Activated CD8-positive, alpha-beta memory T cell treated with anti-CD3 and anti-CD28 coated beads, Interleukin-2, amount 50 U/mL, for 24 hours (primary cell): ENCODE data around the gene TRA2A.

Experiments used
- DNase-seq: peaks from one replicate; pipeline ENCODE4 v3.0.0-alpha.2; 2020; ENCODE audit errors: extremely low read depth

TRA2A gene

DNA sequence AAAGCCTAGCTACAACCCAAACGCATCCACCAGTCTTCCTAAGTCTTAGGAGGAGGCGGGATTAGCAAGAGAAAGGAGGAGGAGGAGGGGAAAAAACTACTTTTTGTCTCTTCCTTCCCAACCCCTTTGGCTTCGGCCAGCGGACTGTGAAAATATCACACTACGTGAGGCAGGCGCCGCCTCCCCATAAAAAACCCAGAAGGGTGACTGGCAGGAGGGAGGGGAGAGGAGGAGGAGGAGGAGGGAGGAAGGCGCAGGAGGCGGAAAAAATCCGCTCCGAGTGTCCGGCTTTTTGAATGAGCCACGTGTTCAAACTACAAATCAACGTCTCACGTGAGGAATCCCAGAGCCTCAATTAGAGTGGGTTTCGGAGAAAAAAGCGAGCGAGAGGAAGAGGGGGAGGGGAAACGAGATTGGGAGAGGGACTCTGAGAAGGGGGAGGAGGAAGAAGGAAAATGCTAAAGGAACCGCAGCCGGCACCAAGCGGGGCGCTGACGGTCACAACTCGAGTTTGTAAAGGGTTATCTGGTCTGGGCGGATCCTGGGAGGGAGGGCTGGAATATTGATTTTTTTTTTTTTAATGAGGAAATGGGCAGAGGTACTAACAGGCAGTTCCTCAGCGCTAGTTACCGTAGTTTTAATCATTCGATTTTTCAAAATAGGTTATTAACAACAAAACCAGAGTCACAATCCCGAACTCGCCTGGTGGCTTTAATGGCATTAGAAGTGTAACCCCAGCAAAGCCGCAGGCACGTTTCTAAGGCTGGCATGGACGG is 61.3 kb downstream of the TRA2A start, which contains the start of gene IGF2BP3:
IGF2BP3 (minus strand) TSS at position 162 of the 776 bp plus-strand sequence. CDS start 381 bp downstream, outside the sequence.
- no peak for DNase-seq

DNA sequence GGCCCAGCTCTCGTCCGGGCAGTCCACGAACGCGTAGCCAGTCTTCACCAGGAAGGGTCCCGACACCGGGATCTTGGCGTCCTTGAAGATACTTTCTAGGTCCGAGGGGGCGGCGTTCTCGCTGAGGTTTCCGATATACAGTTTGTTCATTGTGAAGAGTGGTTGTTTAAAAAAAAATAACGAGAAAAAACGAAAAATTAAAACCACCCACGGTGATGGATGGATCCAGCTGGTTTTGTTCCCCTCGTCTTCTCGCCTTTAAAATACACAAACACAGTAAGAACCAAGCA is 61.9 kb downstream of the TRA2A start:
- DNase-seq: no peak

DNA sequence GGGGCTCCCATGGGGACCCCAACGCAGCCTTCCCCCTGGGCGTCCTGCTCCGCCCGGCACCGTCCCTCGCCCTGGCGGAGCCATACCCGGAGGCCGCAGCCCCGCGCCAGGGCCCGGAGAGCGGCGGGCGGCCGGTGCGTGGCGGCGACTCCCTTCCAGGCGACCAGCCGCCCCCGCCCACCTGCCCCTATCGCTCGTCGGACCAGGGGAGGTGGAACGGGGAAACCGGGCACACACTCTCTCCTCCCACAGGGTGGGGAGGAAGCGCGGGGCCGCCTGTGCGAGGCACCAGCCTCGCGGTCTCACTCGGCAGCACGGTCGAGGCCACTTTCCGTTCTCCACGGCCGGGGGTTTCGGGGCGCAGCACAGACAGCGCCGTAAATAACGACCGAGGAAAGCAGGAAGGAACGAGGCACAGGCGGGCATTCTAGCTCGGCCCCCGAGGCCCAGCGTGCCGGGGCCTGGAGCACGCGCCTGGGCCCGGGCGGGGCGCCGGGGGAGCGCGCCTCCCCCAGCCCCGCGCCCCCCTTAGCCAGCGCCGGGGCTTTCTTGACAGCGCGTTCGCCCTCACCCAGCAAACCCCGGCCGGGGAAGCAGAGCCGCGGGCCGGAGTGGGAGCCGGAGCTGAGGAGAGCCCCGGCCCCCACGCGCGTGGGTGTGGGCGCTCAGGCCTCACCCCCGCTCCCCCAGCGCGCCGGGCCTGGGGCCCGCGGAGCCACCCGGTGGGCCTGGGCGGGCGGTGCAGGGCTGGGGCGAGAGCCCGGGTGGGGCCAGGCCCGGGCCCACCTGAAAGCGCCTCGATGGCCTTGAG is 62.4 kb downstream of the TRA2A start:
- DNase-seq: no peak

DNA sequence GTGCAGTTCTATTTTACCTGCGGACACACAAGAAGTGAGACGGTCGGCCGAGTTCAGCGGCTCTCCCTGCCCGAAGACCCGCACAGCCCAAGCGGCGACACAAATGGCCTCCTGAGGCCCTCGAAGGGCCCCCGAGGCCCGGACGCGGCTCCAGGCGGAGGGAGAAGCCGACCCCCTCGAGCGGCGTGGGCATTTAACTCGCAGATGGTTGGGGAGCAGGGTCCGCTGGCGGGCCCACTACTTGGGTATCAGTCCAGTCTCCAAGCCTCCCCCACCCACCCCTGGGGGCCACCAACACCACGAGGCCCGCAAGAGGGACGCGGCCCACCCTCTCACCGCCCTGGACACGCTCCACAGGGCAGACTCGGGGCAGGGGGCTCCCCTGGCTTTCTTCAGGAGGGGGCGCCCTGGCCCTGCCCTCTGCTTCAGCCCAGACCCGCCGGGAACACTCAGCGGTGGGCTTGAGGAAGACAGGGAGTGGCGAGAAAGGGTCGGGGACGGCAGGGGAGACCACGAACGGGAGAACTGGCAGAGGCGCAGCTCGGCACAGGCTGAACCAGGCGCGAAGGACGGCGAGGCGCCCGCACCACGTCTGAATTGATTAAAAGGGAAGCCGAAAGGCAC is 63.1 kb downstream of the TRA2A start:
- DNase-seq: no peak

DNA sequence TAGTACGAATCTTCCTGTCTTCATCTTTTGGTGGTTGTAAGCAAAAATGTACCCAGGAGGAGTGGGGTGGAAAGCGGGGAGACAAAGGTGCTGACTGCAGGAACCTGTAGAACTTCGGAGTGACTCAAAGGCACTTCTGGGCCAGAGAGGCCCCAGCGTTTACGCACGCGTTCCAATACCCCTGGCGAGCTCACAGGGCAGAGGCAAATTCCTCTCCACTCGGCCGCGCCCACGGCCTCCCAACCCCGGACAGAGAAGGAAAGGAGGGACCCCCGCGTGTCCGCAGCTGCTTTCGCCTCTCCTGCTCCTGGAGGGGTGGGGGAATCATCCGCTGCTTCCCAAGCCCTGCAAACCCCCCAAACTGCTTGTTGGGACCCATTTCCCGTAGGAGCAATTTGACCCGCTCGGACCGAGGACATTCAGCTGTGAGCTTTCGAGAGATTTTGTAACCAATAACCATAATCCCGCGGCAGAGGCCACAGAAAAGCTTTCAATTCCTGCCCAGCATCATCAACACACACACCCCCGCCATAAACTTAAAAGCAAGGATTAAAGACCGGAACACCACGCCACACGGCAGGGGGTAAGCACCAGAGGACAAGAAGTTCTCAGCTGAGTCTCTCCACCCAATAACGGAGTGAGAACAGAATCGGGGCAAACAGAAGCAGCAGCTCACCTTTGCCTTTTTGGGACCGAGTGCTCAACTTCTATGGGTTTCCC is 63.8 kb downstream of the TRA2A start:
- DNase-seq: no peak

DNA sequence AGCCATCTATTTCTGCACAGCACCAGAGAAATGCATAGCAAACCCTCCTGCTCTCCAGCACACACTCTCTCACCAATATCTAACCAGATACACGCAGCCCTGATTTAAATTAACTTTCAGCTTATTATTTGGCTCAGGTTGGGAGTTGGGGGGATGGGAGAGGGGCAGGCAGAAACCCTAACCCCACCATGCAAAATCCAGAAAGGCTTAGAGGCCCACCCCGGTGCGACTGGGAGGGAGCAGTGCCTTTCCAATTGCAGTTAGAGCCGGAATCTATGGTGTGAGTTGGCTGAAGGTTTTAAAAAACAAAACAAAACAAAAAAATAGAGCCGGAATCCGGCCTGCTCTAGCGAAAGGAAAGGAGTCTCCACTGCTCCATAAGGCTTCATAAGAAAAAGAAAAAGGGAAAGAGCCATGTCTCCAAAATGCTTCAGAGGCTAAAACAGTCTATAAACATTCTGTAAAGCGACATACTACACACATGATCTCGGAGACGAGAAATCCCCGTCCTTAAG is 64.4 kb downstream of the TRA2A start:
- DNase-seq: no peak

DNA sequence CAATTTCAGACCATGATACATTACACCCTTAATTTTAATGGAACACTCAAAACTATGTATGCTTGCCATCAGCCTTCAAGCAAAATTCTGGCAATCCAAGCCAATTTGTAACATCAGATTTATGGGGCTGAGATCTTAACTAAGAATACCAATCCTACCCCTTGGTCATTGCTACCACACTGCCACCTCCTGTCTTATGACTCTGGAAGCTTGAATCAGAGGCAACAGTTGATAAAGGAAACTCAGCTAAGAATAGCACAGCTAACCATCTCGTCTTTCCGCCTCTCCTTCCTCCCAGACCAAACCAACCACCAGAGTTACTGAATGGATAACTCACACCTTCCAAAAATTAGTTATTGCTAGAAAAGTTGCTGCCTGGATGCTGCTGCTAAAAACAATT is 68.9 kb downstream of the TRA2A start:
- DNase-seq: no peak

DNA sequence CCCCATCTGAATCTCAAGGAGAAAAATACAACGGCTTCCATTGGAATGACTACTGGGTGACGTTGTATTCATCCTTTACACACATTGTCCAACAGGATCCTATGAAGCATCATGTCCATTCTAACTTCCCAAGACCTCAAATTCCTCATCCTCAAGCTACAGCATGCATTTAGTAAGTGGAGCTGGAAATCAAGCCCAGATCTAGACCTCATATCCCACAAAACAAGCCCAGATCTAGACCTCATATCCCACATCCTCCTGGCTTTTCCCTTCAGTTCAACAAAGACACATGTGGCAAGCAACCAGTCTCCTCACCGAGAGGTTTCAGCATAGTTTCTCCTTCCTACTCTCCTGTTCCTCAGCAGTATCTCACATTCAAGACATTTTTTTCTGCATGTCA is 73.7 kb downstream of the TRA2A start:
- DNase-seq: no peak

DNA sequence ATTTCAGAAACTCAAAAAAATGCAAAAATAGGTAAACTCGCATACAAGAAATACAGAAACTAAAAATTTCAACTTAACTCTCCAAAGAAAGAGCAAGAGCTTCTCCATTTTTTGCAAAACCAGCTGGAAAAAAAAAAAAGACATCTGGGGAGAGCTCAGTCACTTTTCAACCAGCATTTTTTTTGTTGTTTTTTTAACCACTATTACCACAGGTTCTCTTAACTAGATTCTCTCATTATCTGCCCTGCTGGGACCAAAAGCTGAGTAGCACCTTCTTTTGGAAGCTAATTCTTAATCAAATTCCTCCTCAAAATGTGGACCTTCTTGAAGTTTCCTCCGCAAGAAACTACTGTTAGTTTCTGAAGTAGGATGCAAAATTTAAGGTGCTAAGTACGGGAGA is 75.7 kb downstream of the TRA2A start:
- DNase-seq: no peak

DNA sequence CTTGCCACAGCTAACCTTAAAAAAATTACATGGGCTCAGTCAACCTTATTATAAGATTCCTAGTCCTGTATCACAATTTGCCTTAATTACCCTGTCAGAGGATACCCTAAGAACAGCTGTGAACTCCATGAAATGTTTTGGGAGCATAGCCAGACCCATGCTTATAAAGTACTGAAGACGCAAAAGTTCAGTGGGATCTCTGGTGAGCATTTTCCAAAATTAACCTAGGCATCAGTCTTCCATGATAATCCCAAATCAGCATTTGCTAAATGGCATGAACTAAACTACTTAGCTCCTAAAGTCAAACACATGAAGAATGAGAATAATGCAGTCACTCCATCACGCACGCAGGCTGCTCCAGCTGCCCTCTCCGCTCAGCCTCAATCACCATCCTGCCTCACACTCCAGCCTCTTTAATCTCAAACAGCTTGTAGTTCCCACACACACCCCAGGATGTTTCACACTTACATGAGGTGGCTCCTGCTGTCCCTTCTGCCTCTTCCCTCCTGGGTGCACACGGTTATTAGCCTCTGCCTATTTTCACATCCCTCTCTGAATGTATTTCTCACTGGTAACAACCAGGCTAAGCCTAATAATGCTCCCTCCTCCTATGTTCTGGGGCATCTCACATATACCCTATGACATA is 76.8 kb downstream of the TRA2A start:
- no peak for DNase-seq
